HTERT RPE-1 (cell line): Measurements from ENCODE around the gene CLDN9.

Source experiments
- in situ Hi-C: fragments of 300-500 bp; cut with MboI; formaldehyde crosslinking; loops from 4 replicates; pipeline ENCODE4 v1.14.3; 2020; ENCODE audit warnings: low sequenced_read_pairs

Gene CLDN9

DNA sequence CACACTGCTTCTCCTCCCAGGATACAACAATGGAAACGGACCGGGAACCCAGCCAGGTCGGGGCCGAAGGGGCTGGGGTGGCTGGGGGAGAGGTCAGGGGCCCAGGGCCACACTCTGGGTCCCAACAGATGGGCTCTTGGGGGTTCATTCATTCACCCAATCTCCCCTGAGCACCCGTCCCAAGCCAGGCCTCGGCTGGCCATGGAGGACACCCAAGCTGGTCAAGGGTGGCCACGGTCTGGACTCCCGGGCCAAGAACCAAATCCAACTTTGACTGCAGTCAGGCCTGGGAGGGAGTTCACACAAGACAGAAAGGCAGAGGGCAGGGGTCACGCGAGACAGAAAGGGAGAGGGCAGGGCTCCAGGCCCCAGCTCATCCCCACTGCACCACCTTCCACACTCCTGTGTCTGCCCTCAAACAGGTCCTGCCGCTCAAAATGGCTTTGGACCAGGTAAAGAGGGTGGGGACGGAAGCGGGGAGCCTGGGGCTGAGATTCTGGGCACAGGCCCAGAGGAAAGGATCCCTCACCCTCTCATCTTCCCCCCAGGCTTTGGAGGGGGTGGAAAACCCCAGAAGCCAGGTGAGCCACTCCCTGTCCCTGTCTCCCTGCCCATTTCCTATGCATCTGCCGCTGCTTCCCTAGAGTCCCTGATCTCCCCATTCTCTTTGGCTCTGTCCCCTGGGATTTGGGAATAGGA, 20.2 kb upstream of the CLDN9 start:
- in situ Hi-C loops = no loop called here

GRCh38 chr16:2996298-2996697, 16.4 kb upstream of the CLDN9 start:
- in situ Hi-C loops = no loop called here

DNA sequence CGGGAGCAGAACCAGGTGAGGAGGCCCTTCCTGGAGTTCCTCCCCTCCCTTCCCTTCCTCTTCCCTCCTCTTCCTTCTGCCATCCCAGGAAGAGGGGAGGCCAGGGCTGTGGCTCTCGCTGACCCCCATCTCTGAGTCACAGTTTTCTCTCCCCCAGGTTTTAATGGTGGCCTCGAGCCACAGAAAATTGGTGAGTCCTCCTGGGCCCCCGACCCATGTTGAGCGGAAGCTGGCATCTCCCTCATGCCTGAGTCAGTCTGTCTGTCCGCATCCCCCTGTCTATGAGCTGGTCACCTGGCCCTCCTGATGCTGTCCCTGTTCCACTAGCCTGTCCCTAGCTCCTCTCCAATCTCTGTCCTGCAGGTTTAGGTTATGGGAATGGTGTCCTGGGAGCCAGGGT, 12.8 kb upstream of the CLDN9 start:
- in situ Hi-C loops = no loop called here

DNA sequence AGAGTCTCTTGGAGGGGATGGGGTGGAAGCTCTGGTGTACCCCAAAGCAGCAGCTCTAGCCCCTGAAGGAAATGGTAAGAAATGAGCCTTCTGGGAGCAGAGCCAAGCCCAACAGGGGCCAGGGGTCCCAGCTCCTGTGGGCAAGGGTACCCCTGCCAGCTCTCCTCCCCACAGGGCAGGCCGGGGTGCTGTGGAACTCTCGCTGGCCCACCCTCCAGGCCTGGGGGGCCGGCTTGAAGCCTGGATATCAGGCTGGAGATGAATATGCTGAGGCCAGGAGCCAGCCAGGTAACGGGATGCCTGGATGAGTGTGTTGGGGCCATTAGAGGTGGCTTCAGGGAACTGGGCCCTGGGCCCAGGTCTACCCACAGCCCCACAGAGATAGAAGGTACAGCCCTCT, 12.2 kb upstream of the CLDN9 start:
- in situ Hi-C loops = no loop called here

- in situ Hi-C loops = no loop called here
Measured at GRCh38 chr16:3001316-3001715, 11.4 kb upstream of the CLDN9 start.

GRCh38 chr16:3003582-3004270, 9.0 kb upstream of the CLDN9 start:
- in situ Hi-C loops = no loop called here

- in situ Hi-C loops = no loop called here
Measured at GRCh38 chr16:3004319-3004718, 8.4 kb upstream of the CLDN9 start.

GRCh38 chr16:3004781-3005284, 7.9 kb upstream of the CLDN9 start:
- in situ Hi-C loops = no loop called here

GRCh38 chr16:3007059-3007956, 5.4 kb upstream of the CLDN9 start:
- in situ Hi-C loops = no loop called here

DNA sequence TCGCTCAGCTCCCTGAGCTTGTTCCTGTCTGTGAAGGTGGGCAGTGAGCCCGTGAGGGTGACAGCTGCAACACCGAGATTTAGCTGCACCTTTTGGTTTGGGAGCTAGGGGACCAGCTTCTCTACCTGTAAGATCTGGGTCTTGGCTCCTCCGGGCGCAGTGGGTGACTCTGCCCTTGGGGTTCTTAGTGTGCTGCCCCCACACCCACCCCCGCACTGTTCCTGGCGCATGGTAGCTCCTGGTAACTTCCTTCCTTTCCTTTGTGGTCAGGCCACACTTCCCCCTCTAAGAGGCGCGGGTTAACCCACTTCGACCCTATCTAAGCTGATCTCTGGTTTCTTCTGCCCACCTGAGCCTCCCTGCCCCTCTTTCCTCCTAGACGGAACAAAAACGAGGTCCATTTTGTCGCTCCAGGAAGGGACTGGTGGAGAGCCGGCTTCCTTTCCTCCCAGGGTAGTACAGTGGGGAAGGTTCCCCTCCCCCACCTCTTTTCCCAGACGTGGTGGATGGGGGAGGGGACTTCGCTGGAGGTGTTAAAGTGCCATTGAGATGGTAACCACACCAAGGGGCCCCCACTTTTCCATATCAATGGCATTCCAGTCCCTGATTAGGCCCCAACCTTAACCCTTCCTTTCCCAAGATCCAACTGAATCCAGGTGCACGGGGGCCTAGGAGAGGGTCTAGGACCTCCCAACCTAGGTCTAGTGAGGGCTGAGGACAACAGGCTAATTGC, 4.6 kb upstream of the CLDN9 start:
- in situ Hi-C loops = no loop called here

DNA sequence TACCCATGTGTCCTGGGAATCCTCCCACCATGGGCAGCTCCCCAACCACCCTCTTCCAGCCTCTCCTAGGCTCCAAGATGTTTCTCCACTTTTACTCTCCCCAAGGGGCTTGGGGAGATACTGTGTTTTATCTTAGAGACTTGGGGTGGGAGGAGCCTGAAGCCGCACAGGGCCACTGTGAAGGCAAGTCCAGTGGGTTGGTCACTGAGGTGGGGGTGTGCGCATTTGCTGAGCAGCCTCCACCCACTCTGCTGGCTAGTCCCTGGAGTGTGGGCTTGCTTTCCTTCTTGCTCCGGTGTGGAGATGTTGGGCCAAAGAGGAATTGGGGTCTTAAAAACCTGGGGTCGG, 4.1 kb upstream of the CLDN9 start:
- in situ Hi-C loops = no loop called here

GRCh38 chr16:3009568-3010390, 2.9 kb upstream of the CLDN9 start:
- in situ Hi-C loops = no loop called here

GRCh38 chr16:3010510-3010909, 2.2 kb upstream of the CLDN9 start:
- in situ Hi-C loops = no loop called here

GRCh38 chr16:3012246-3012645, 477 bp upstream of the CLDN9 start:
- in situ Hi-C loops = no loop called here

GRCh38 chr16:3013491-3013951, 798 bp downstream of the CLDN9 start:
- in situ Hi-C loops = no loop called here

- in situ Hi-C loops = no loop called here
Measured at GRCh38 chr16:3013998-3014690, 1.4 kb downstream of the CLDN9 start.

GRCh38 chr16:3014971-3015370, 2.2 kb downstream of the CLDN9 start:
- in situ Hi-C loops = no loop called here

DNA sequence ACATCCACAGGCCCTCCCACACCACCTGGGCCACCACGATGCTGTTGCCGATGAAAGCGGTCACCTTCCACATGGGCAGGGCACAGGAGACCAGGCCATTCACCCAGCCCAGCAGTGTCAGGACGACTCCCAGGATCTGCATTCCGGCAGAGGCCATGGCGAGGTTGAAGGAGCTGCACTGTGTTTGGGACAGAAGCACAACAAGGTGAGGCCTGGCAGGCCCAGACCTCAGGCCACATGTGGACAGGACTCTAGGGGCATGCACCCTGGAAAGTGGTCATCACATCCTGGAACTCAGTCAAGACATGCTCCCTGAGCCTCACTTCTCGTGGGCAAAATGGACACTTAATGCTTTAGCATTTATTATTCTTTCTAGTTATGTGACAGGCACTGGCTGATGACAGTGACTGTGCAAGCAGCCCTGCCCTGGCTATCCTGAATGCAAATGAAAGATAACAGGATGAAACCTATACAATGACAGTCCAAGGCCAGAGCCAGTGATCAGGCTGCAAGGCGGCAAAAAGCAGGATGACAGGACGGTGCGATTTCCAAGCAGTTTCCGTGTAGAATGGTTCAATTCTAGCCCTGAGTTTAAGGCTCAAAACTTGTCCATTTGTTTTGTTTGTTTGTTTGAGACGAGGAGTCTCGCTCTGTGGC, 3.3 kb downstream of the CLDN9 start:
- in situ Hi-C loops = no loop called here

GRCh38 chr16:3017344-3017743, 4.6 kb downstream of the CLDN9 start:
- in situ Hi-C loops = no loop called here
